Astrocyte (in vitro differentiated cells and primary cell): ENCODE data around the gene DDX39A. TPM values are rescaled to one million over a fixed set of nuclear protein-coding genes. Genes with fewer than 3 reads are reported as not detected.

Experiments
- DNase-seq: peaks from one replicate; pipeline ENCODE4 v3.0.0-alpha.2; 2010; ENCODE audit warnings: low read depth
- FAIRE-seq: peaks from 2 replicates; lab custom pipeline; 2011; peaks lifted over from hg19 to GRCh38; lab: Jason Lieb, UNC
- H2AFZ ChIP-seq: 2 replicates; pipeline ENCODE4 v1.6.0; 2012; ENCODE audit warnings: low read depth, low read length, inconsistent platforms
- H3K27ac ChIP-seq: 2 replicates; pipeline ENCODE4 v1.5.1; 2011; ENCODE audit warnings: low read depth, low read length, inconsistent platforms
- H3K27me3 ChIP-seq: 2 replicates; pipeline ENCODE4 v1.6.0; 2011; ENCODE audit warnings: low read length, inconsistent platforms; ENCODE audit not compliant: insufficient read depth
- H3K36me3 ChIP-seq: 2 replicates; pipeline ENCODE4 v1.5.1; 2011; ENCODE audit warnings: low read length, inconsistent platforms; ENCODE audit not compliant: insufficient read depth
- H3K4me1 ChIP-seq: 2 replicates; pipeline ENCODE4 v1.5.1; 2011; ENCODE audit warnings: low read length, inconsistent platforms; ENCODE audit not compliant: insufficient read depth
- H3K4me2 ChIP-seq: 2 replicates; pipeline ENCODE4 v1.6.0; 2012; ENCODE audit warnings: low read length, inconsistent platforms
- H3K4me3 ChIP-seq: 2 replicates; pipeline ENCODE4 v1.5.1; 2011; ENCODE audit warnings: low read depth, mild to moderate bottlenecking, low read length, inconsistent platforms; ENCODE audit not compliant: insufficient read depth
- H3K79me2 ChIP-seq: 2 replicates; pipeline ENCODE4 v1.6.0; 2012; ENCODE audit warnings: mild to moderate bottlenecking, low read length, inconsistent platforms; ENCODE audit not compliant: insufficient read depth
- H3K9ac ChIP-seq: 2 replicates; pipeline ENCODE4 v1.6.0; 2012; ENCODE audit warnings: mild to moderate bottlenecking, low read length, inconsistent platforms
- H3K9me3 ChIP-seq: 2 replicates; pipeline ENCODE4 v1.5.1; 2012; ENCODE audit warnings: low read depth, mild to moderate bottlenecking, low read length, inconsistent platforms; ENCODE audit not compliant: insufficient read depth
- H4K20me1 ChIP-seq: 2 replicates; pipeline ENCODE4 v1.6.0; 2012; ENCODE audit warnings: low read length, inconsistent platforms; ENCODE audit not compliant: insufficient read depth
- H3K27ac Mint-ChIP-seq: one replicate; pipeline ENCODE4 v1.8.0; 2021; ENCODE audit warnings: mild to moderate bottlenecking, mixed read lengths; ENCODE audit not compliant: unreplicated experiment
- H3K27me3 Mint-ChIP-seq: one replicate; pipeline ENCODE4 v1.8.0; 2021; ENCODE audit warnings: low read depth, mixed read lengths; ENCODE audit not compliant: unreplicated experiment
- H3K36me3 Mint-ChIP-seq: one replicate; pipeline ENCODE4 v1.8.0; 2021; ENCODE audit warnings: low read depth, mixed read lengths; ENCODE audit not compliant: unreplicated experiment
- H3K4me1 Mint-ChIP-seq: one replicate; pipeline ENCODE4 v1.8.0; 2021; ENCODE audit warnings: low read depth, mixed read lengths; ENCODE audit not compliant: unreplicated experiment
- H3K4me3 Mint-ChIP-seq: one replicate; pipeline ENCODE4 v1.8.0; 2021; ENCODE audit warnings: mild to moderate bottlenecking, moderate library complexity, mixed read lengths; ENCODE audit not compliant: unreplicated experiment
- H3K9me3 Mint-ChIP-seq: one replicate; pipeline ENCODE4 v1.8.0; 2021; ENCODE audit warnings: mild to moderate bottlenecking, mixed read lengths; ENCODE audit not compliant: unreplicated experiment
- EZH2 ChIP-seq: IDR thresholded peaks from 2 replicates; pipeline ENCODE4 v1.6.1; 2012; ENCODE audit warnings: mild to moderate bottlenecking, low read length, inconsistent platforms; ENCODE audit not compliant: insufficient read depth
- total RNA-seq: library from RNA; stranded (reverse); gene quantifications from 2 replicates; pipeline ENCODE4 v1.2.1, GENCODE V29; 2021
- TF ChIP-seq, protein P1 (sequence below): IDR thresholded peaks from 2 replicates; pipeline ENCODE4 v1.5.1; 2011; ENCODE audit warnings: low read depth, mild to moderate bottlenecking, inconsistent platforms, low read length, moderate library complexity; ENCODE audit not compliant: insufficient read depth

The DDX39A gene
- total RNA-seq, 1 donor from 2014 or later = 54.9 TPM

DNA sequence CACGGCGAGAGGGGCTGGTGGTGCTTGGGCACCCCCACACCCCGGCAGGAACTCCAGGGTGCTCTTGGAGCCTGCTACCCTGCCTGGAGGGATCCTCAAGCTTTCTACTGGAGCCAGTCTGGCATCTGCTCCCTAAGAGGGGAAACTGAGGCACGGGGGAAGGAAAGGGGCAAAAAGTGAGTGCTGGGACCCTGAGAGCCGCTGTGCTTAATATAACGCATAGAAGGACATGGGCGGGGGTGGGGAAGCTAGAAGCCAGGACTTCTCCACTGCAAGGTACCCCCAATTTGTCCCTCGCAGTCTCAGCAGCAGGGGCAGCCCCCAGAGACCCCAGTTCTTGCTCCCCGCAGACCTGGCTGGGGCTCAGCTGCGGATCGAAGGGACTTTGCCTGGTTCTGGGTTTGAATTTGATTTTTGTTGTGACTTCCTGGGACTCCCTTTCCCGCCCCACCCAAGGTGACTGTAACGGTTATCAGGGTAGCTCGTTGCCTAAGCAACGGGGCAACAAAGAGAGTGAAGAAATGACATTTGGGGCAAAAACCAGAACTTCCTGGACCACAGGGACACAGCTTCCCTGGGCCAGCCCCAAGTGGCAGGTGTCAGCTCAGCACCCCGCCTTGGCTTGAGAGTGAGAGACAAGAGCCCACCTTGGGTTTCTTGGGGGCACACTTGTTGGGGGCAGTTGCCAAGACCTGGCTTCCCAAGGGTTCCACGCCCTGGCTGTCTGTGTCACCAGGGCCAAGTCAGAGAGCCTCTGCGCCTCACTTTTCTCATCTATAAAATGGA, 37.3 kb downstream of the DDX39A start:
- Histone ChIP-seq H3K36me3 (no peaks in the 10 kb centered on the region), H3K4me3 (peak overlapping the region; percentile 55), H3K9ac (peak overlapping the region; percentile 69), H3K4me1 (peaks cover 26% of the 10 kb centered on the region), H3K4me2 (peak overlapping the region; percentile 87), H3K9me3 (no peaks in the 10 kb centered on the region), H3K79me2 (peaks cover 12% of the 10 kb centered on the region), H3K27me3 (no peaks in the 10 kb centered on the region), H2AFZ (peak overlapping the region; percentile 65), H4K20me1 (no peaks in the 10 kb centered on the region), H3K27ac (no peak overlapping the region)
- Mint-ChIP-seq H3K27ac (no peak overlapping the region), H3K9me3 (no peaks in the 10 kb centered on the region), H3K36me3 (no peaks in the 10 kb centered on the region), H3K4me1 (peaks cover 13% of the 10 kb centered on the region), H3K4me3 (peak overlapping the region; percentile 20), H3K27me3 (no peaks in the 10 kb centered on the region)
- DNase-seq (no peak), FAIRE-seq (no peak)
- no peak for TF ChIP-seq EZH2
- TF ChIP-seq, protein P1, sequence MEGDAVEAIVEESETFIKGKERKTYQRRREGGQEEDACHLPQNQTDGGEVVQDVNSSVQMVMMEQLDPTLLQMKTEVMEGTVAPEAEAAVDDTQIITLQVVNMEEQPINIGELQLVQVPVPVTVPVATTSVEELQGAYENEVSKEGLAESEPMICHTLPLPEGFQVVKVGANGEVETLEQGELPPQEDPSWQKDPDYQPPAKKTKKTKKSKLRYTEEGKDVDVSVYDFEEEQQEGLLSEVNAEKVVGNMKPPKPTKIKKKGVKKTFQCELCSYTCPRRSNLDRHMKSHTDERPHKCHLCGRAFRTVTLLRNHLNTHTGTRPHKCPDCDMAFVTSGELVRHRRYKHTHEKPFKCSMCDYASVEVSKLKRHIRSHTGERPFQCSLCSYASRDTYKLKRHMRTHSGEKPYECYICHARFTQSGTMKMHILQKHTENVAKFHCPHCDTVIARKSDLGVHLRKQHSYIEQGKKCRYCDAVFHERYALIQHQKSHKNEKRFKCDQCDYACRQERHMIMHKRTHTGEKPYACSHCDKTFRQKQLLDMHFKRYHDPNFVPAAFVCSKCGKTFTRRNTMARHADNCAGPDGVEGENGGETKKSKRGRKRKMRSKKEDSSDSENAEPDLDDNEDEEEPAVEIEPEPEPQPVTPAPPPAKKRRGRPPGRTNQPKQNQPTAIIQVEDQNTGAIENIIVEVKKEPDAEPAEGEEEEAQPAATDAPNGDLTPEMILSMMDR = no peak

DNA sequence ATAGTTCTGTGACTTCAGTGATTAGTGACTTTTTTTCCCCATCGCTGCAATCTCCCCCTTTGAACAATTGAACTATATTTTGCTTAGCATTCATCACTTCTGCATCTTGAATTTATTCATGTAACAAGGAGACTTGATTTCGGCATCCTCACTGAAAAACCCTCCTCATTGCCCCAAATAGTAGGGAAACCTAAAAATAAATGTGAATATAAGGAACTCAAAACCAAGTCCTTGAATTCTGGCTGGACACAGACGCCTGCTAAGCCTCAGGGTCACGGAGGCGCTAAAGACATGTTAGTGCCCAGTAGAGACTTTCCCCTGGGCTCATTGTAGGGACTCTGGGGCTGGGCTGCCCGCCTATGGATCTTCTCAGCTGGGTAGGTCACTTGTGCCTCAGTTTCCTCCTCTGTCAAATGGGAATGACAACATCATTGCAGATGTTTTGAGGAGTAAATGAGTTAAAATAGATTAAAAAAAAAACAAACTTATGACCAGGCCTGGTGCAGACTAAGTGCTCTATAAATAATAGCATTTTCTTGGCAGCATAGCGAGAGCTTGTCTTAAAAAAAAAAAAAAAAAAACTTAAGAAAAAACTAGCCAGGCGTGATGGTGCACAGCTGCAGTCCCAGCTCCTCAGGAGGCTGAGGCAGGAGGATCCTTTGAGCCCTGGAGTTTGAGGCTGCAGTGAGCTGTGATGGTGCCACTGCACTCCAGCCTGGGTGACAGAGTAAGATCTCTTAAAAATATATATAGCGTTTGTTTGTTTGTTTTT, 39.7 kb downstream of the DDX39A start:
- H3K27ac ChIP-seq = no peak overlapping the region

More for the DNA sequence above, 39.7 kb downstream of the DDX39A start:
- no peaks in the 10 kb centered on the region for H3K27me3 Mint-ChIP-seq
- no peaks in the 10 kb centered on the region for H3K36me3 ChIP-seq
- H3K4me3 ChIP-seq = no peak overlapping the region
- no peak overlapping the region for H3K9ac ChIP-seq
- H3K9me3 Mint-ChIP-seq = no peaks in the 10 kb centered on the region
- H3K4me2 ChIP-seq = no peak overlapping the region
- H3K27ac Mint-ChIP-seq = no peak overlapping the region
- no peak for FAIRE-seq
- H3K9me3 ChIP-seq = no peaks in the 10 kb centered on the region
- no peaks in the 10 kb centered on the region for H3K36me3 Mint-ChIP-seq
- no peaks in the 10 kb centered on the region for H3K27me3 ChIP-seq
- H2AFZ ChIP-seq = no peak overlapping the region
- no peak for DNase-seq
- H3K79me2 ChIP-seq = peaks cover 12% of the 10 kb centered on the region
- TF ChIP-seq EZH2 = no peak
- TF ChIP-seq, protein P1 = no peak
- H3K4me3 Mint-ChIP-seq = no peak overlapping the region
- peaks cover 30% of the 10 kb centered on the region for H3K4me1 ChIP-seq
- peaks cover 13% of the 10 kb centered on the region for H3K4me1 Mint-ChIP-seq
- H4K20me1 ChIP-seq = no peaks in the 10 kb centered on the region
